ENCODE measurements around the gene MAP3K2.

DNA sequence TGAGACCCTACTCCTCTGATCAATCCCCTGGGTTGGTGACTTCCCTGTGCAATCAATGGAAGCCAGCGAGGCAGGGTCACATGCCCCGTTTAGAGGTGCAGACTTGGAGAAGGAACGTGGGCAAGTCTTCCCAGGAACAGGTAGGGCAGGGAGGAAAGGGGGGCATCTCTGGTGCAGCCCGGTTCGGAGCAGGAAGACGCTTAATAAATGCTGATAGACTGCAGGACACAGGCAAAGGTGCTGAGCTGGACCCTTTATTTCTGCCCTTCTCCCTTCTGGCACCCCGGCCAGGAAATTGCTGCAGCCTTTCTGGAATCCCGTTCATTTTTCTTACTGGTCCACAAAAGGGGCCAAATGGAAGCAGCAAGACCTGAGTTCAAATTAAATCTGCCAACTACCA is 29.6 kb upstream of the MAP3K2 start:
- TF ChIP-seq RAD21 (IDR thresholded peaks at IDR 0.05) (no peak), EGR1 (IDR thresholded peaks at IDR 0.05; ENCODE audit: low read depth in 2 of 2) (no peak), REST (IDR thresholded peaks at IDR 0.05) (no peak), CTCF (IDR thresholded peaks at IDR 0.05; ENCODE audit: low read depth, low read length, missing input control) (no peak), GABPA (IDR thresholded peaks at IDR 0.05 in 1 of 2, conservative IDR thresholded peaks at IDR 0.05 in 1 of 2) (no peak)
- TF ChIP-seq, protein P1, sequence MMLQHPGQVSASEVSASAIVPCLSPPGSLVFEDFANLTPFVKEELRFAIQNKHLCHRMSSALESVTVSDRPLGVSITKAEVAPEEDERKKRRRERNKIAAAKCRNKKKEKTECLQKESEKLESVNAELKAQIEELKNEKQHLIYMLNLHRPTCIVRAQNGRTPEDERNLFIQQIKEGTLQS (IDR thresholded peaks at IDR 0.05) = no peak
- TF ChIP-seq, protein P2, sequence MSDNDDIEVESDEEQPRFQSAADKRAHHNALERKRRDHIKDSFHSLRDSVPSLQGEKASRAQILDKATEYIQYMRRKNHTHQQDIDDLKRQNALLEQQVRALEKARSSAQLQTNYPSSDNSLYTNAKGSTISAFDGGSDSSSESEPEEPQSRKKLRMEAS (IDR thresholded peaks at IDR 0.05) = no peak

Measured in liver (tissue), 3 donors.